ENCODE data around the gene NTM.
A peak's percentile ranks its signal among the peaks of the same experiment; 100 is the strongest.

NTM gene

GRCh38 chr11:132284048-132284447, 913.6 kb downstream of the NTM start:
- DNase-seq, result no peak

GRCh38 chr11:132284611-132285010, 914.2 kb downstream of the NTM start:
- no peak for DNase-seq

GRCh38 chr11:132285631-132286030, 915.2 kb downstream of the NTM start:
- no peak for DNase-seq

GRCh38 chr11:132286106-132286505, 915.7 kb downstream of the NTM start:
- DNase-seq, result no peak

- no peak for DNase-seq
Measured at GRCh38 chr11:132288036-132288435, 917.6 kb downstream of the NTM start.

- no peak for DNase-seq
Measured at GRCh38 chr11:132289590-132290256, 919.3 kb downstream of the NTM start.

GRCh38 chr11:132293586-132293985, 923.2 kb downstream of the NTM start:
- DNase-seq, result no peak

- no peak for DNase-seq
Measured at GRCh38 chr11:132296946-132297610, 926.7 kb downstream of the NTM start.

- no peak for DNase-seq
Measured at GRCh38 chr11:132298357-132298756, 927.9 kb downstream of the NTM start.

GRCh38 chr11:132300283-132300682, 929.9 kb downstream of the NTM start:
- DNase-seq, result peak in 1 of 56 donors; percentile 7

- DNase-seq, result no peak
Measured at GRCh38 chr11:132301465-132301864, 931.0 kb downstream of the NTM start.

- DNase-seq, result no peak
Measured at GRCh38 chr11:132301900-132302299, 931.5 kb downstream of the NTM start.

GRCh38 chr11:132307309-132308020, 937.0 kb downstream of the NTM start:
- DNase-seq, result no peak

- DNase-seq, result no peak
Measured at GRCh38 chr11:132310390-132311375, 940.3 kb downstream of the NTM start.

GRCh38 chr11:132311703-132312102, 941.3 kb downstream of the NTM start:
- DNase-seq, result peak in 1 of 56 donors; percentile 24

GRCh38 chr11:132312161-132312560, 941.7 kb downstream of the NTM start:
- peak in 1 of 56 donors; percentile 9 for DNase-seq

GRCh38 chr11:132312701-132313111, 942.3 kb downstream of the NTM start:
- peak in 19 of 56 donors; percentile 5 to 50 (median 22) for DNase-seq

GRCh38 chr11:132314911-132315455, 944.6 kb downstream of the NTM start:
- no peak for DNase-seq

GRCh38 chr11:132315696-132316095, 945.3 kb downstream of the NTM start:
- no peak for DNase-seq

- DNase-seq, result peak in 2 of 56 donors; percentile 6 to 13
Measured at GRCh38 chr11:132318421-132319157, 948.2 kb downstream of the NTM start.

Data from amygdala (tissue), 56 donors.